SK-MEL-5 (cell line): ENCODE measurements around the gene RIOX2. TPM values are rescaled to one million over a fixed set of nuclear protein-coding genes. Genes with fewer than 3 reads are reported as not detected.

Experiments used
- DNase-seq: peaks from one replicate; pipeline ENCODE4 v3.0.0-alpha.2; 2016; ENCODE audit warnings: low read depth, low spot score
- in situ Hi-C: cut with HindIII; loops from 2 replicates; pipeline ENCODE4 v1.10.0; 2016; ENCODE audit warnings: low sequenced_read_pairs, high pct_unique_total_duplicates, low pct_unique_long_range_greater_than_20kb
- total RNA-seq: library from RNA; depleted of rRNA; stranded (reverse); fragments of >200 nt; shearing (Covaris generic); gene quantifications from 2 replicates; pipeline ENCODE4 v1.2.3, GENCODE V29; 2014

RIOX2 gene
- total RNA-seq, 1 experiment from 2014 or later = 47.8 TPM

DNA sequence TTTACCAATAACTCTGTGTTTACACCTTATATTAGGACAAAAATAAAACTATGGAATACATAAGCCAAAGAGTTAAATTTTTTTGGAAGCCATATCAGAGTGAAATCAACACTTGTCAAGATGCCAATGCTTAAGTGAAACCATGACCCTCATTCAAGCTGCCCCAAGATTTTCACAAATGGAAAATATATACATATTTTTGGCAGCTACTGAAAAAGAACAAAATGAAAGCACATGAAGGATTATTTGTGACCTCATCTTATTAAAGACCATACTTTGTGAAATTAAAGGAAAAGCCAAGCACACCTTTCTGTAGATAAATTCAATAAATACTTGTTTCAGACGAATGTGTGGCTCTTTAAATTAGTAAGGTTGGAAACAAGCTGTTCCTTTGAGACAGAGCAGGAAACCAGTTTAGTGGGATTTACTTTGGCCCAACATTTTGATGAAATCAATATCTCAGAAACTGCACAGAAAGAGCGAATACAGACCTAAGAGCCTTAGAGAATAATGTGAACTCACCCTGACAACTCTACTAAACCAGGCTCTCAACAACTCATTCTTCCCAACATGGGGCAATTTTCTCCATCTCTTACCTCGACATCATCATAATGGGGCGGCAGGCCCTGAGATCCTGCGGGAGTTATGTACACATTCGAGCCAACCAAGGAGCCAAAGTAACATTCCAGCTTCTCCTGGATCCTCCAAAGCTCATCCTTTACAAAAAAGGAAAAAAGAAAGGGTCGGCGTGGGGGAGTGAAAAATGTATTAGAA is 11.1 kb downstream of the RIOX2 start:
- in situ Hi-C loops = no loop called here
- no peak for DNase-seq

DNA sequence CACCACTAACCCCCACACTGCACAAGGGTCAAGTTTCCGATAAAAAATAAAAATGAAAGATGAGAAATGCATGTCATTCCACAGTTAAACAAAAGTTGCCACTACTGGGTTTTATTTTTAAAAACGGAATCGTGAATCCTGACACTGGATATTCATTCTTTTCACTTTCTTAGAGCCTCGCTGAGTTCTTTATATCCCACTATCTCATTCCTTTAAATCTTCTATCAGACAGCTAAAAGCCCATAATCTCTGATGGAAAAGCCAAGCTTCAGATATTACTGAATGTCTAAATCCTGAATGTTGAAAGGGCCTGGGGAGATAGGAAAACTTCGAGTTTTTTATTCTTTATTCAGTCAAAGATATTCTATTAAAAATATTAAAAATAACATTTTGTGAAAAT is 11.7 kb downstream of the RIOX2 start:
- no peak for DNase-seq
- in situ Hi-C loops = no loop called here

DNA sequence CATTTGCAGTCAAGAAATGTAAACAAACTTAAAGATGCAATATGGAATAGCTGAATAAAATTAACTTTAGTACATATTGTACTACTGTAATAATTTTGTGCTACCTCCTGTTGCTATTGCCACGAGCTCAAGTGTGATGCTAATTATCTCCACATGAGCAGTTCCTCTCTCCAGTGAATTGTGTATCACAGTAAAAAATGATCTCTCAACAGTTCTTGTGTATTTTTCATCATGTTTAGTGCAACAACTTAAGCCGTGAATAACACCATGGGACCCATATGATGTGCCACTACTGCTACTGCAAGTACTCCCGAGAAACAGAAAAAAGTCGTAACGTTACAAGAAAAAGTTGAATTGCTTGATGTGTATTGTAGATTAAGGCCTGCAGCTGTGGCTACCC is 12.4 kb downstream of the RIOX2 start:
- no peak for DNase-seq
- in situ Hi-C loops = no loop called here

DNA sequence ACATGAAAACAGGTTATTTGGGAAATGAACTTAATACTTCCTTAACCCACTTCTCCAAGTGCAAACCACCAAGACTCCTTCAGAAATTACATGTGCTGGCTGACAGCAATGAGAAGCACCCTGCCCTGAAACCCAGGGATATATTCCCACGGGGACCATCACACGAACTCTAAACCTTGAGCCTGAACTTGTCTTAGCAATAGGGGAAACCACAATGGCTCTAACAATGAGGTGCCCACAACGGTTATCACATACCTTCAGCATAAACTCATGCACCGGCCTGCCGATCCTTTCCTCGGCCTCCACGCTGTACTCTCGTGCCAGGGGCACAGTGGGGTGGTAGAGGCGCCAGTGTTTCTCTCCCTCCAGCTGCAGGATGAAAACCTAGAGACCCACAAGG is 13.4 kb downstream of the RIOX2 start:
- in situ Hi-C loops = no loop called here
- DNase-seq = no peak

DNA sequence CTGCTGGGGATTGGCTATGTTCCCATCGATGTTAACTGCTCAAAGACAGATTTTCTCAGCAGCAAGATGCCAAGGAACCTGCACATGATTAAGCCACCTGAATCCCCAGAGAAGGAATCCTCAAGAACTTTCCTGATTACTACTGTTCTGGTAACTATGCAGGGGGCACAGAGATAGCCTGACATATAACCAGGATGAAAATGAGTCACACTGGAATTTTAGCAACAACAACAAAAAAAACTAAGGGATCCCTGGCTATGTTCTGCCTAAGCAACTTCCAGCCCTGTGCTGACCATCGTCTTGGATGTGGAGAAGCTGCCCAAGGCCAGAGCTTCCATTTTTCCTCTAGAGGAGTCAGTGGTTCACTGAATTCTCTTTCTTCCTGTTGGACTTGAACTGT is 13.8 kb downstream of the RIOX2 start:
- in situ Hi-C loops = no loop called here
- no peak for DNase-seq

DNA sequence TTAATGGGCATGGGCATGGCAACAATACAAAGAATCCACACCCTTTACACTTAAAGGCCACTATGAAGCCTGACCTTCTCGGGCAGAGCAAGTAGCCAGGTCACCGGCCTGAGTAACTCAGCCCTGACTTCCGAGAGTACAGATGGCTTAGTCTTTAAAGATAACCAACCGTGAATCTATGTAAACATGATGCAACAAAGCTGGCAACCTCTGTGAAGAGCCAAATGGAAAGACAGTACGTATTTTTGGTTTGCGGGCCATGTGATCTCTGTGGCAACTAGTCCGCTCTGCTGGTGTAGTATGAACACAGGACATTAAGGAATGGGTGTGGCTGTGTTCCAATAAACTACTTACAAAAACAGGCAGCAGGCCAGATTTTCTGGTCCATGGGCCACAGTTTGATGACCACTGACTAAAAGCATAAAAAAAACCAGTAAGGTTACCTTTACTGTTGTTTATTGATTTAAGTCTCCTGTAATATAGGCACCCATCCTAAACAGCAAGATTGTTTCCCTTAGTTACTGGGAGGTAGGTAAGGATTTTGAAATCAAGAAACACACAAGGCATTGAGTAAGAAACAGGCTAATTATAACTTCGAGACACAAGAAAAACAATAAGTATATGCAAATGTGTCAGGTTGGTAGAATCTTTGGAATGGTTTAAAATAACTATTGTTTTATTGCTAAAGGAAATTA is 14.5 kb downstream of the RIOX2 start:
- no peak for DNase-seq

DNA sequence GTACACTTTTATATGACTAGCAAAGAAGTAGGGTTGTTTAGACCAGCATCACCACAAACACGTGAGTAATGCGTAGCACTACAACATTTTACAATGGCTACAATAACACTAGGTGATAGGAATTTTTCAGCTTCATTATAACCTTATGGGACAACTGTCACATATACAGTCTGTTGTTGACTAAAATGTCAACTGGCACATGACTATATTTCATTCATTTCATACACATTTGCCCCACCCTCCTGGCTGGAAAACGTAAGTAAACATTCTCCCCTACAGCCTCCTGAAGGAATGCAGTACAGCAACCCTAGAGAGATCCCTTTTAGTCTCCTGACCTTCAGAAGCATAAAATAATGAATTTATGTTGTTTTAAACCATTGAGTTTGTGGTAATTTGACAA is 16.2 kb downstream of the RIOX2 start:
- DNase-seq = no peak
- in situ Hi-C loops = no loop called here

More for the DNA sequence above, 14.5 kb downstream of the RIOX2 start:
- in situ Hi-C loops = no loop called here

DNA sequence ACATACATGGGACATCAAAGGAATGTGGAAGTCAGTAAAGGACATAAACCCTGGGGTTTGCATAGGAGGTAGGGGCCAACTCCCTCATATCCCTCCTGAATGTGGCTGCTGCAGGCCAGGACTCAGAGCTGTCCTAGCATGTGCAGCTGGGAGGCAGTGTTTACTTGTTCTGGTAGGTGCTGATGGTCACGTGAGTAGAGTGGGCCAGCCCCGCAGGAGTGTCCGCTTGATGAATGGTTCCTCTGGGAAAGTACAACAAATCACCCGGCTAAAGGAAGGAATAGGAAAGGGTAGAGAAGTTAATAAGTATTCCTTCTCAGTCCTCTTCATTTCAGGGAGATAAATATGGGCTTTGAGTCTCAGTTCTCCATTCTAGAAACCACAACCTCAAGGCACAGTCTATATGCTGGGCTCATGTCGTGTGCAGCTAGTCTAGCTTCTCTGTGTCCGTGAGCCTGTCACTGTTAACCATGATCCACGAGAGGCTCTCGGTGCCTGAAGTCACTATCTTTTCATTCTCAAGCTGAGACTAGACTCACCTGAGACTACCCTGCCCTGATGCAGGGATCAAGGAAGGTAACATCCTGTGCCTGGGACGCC is 17.9 kb downstream of the RIOX2 start:
- in situ Hi-C loops = no loop called here
- DNase-seq = peak; percentile 22

DNA sequence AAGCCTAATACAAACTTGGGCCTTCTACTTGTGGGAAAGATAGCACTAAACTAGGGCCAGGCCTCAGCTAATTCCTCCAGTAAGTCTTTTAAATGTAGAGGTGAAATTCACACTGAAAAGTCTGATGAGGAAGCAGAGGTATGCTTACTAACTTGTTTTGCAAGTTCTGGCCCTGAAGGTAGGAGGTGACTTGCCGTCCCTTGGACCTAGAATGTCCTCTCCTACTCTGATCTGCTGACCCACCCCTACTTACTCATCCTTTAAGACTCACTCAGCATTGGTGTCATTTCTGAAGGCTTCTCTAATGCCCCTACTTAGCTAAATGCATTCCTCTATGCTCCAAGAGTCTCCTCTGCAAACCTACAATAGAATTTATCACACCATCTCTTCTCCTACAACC is 19.4 kb downstream of the RIOX2 start:
- DNase-seq = no peak
- in situ Hi-C loops = no loop called here

DNA sequence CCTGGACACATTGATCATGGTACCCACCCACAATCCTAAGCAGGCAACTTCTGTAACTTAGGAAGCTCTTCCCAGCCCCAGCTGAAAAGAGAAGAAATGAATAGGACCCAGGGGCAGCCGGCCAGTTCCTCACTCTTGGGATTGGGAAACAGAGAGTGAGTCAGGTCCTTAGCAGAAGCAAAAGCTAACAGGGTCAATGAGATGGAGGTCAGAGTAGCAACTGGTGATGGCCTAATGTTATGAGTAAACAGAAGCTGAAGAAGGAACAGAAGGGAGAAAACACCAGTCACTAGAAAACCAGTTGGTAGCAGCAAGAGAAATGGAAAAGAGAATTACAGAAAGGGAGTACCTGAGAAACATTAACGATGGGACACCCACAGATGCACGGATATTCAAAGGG is 20.0 kb downstream of the RIOX2 start:
- no peak for DNase-seq
- in situ Hi-C loops = no loop called here

DNA sequence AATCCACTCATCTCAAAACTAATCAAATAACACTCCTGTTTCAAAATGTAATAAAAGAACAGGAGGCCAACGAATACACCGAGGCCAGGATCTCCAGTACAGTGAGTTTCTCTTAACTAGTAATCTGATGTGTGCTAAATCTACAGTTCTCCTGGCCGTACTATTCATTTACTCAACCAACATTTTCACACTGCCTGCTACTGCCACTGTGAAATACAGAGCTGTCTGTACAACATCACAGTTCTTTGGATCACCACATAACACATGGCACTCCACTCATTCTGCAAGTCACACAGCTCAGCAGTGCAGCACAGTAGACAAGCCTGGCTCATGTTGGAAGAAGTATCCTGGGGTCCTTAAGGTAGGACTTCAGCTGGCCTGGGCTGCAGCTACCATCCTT is 21.9 kb downstream of the RIOX2 start:
- no peak for DNase-seq
- in situ Hi-C loops = no loop called here

DNA sequence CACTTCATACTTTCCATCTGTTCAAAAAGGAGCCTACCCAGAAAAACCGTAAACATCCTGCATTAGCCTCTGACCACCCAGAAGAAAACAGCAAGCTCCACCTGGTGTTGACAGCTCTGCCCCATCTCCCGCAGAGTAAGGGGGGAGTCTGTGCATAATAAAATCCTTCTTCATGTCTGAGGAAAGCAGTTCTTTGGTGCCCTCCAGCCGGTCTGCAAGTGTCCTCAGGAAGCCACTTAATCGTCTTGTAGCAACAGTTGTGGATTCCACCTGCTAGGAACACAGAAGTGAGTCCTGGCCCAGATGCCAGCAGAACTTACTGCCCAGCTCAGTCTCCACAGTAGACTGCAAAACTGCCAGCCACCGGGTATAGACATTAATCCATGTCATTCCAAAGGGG is 22.5 kb downstream of the RIOX2 start:
- in situ Hi-C loops = no loop called here
- no peak for DNase-seq

DNA sequence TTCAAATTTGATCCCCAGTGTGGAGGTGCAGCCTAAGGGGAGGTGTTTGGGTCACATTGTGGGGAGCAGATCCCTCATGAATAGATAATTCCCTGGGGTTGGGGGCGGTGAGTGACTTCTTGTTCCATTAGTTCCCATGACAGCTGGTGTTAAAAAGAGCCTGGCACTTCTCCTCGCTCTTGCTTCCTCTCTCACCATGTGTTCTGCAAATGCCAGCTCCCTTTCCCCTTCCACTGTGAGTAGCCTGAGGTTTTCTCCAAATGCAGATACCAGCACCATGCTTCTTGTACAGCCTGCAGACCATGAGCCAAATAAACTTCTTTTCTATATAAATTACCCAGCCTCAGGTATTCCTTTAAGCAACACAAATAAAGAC is 23.1 kb downstream of the RIOX2 start:
- in situ Hi-C loops = no loop called here
- no peak for DNase-seq

DNA sequence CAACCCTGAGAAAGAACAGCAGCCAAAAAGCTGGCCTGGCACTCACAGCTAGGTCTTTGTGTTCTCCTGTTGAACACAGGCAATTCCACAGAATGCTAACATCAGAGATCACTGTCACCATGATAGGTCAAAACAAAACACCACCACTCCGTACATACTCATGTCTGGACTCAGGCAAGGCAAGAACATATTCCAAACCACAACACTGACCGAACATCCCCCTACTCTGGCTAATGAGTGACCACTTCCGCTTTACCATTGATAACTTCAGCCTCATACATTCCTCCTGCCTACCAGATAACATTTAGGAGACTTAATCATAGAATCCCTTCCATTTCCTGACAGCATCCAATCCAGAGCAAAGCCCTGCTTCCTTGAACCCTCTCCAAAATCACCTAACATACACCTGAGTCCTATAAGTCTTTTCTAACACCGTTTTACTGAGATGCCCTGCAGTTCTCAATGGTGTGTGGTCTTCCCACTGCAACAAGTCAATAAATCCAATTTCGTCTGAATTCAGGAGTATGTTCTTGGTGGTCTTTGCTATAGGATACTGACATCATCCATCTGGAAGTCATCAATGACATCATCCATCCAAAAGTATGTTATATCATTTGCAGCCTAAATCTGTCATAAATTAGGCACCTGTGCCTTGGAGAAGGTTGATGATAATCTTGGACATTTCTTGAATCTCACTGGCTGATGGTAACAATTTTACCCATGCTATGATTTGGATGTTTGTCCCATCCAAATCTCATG is 23.7 kb downstream of the RIOX2 start:
- in situ Hi-C loops = no loop called here
- no peak for DNase-seq

DNA sequence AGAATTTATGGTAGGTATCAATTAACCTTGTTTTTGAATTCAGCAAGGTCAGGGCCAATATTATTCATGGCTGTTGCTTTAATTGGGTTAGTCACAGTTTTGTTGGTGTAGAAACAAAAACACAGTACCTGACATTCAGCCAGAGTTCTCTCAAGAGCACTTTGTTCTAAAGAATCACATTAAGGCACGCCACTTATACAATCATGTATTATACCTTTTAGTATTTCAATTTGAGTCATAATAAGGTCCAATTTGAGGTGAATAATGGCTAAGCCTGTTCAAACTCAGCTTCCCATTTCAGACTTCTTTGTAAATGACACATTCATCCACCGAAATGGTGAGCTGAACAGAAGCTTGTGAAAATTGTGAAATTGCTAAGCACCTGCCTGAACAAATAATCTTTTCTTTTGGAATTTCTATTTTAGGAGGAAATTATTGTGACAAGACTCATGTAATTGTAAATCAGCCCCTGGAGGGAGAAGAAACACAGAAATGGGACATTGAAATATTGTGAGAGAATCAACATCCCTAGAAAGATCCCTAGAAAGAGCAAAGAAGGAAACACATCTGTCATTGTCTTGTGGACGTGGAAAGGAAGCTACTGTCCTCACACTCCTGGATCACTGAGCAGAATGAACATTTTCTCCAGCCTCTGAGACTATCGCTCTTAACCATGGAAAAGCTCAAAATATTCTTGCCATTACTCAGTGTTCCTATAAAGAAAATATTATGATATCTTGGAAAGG is 29.3 kb downstream of the RIOX2 start:
- DNase-seq = peak; percentile 68
- in situ Hi-C loops = no loop called here

DNA sequence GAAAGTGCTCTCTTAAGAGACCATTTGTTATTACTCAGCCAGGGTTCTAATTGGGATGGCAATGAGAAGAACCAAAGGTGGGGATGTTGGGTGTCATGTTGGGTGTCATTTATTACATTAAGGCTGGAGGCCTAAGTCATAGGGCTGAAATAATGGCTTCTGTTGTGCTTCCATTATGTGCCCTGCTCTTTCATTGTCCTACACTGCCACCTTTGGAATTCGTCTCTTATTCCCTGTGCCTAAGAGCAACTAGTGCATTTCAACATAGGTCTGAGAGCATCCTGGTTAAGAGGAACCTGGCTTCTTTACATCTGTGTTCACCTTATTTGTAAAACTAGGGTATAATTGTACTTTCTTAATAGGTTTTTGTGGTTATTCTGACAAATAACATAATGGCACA is 32.2 kb downstream of the RIOX2 start:
- in situ Hi-C loops = no loop called here
- DNase-seq = peak; percentile 18

DNA sequence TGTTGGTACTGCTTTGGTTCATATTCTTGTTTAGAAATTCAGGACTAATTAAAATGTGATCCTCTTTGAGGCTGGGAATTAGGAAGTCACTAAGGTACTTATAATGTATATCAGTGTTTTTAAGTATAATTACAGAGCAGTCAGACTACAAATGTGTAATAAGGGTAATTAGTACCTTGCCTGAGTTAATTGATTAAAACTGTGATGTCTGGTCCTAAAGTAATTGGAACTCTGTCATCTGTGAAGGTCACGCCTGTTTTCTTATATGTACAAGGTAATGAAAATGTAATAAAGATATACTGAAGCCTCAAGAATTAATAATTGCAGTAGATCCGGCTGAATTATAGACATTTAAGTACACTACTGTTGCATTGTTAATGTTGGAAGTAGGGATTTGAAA is 32.8 kb downstream of the RIOX2 start:
- DNase-seq = no peak

DNA sequence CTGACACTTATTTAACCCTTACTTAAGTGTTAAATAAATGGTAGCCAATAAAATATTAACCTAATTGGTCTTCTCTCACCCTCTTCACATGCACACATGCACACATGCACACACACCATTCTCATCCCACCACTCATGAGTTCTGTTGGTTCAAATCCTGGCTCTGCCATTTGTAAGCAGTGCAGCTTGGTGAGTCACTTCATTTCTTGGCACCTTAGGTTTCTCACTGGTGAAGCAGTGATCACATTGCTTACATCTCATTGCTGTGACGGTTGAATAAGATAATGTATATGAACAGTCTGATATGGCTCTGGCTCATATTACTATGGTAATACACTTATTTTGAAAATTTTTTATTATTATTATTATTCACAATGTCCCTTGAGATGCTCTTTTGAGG is 33.8 kb downstream of the RIOX2 start:
- in situ Hi-C loops = no loop called here
- no peak for DNase-seq

More for the DNA sequence above, 32.8 kb downstream of the RIOX2 start:
- in situ Hi-C loops = no loop called here
